Endothelial cell of umbilical vein (primary cell): ENCODE measurements around the gene OR2D2. TPM values are rescaled to one million over a fixed set of nuclear protein-coding genes. Genes with fewer than 3 reads are reported as not detected.

ENCODE experiments used
- BruUV-seq: library from RNA; stranded (reverse); fragments of 400-500 nt; replicated peaks from 2 replicates; lab custom pipeline; 2021; lab: Mats Ljungman, UMichigan
- CTCF ChIA-PET: fragments of 300-600, 350-600 bp; sonication (Branson Sonifier 250); formaldehyde crosslinking; loops from one replicate; lab custom pipeline; 2021; ENCODE audit warnings: antibody characterized with exemption, inconsistent platforms; lab: Charles Lee
- POLR2A ChIA-PET: fragments of 300-600, 350-600 bp; sonication (Branson Sonifier 250); formaldehyde crosslinking; loops from one replicate; lab custom pipeline; 2021; ENCODE audit warnings: antibody characterized with exemption, inconsistent platforms; lab: Charles Lee
- DNase-seq: peaks from one replicate; pipeline ENCODE4 v3.0.0-alpha.2; 2011; ENCODE audit warnings: low read depth, low spot score
- FAIRE-seq: peaks from 2 replicates; lab custom pipeline; 2011; peaks lifted over from hg19 to GRCh38; lab: Jason Lieb, UNC
- H2AFZ ChIP-seq: 2 replicates; pipeline ENCODE4 v1.6.0; 2012; ENCODE audit warnings: low read depth, low read length, control low read depth, inconsistent platforms
- H3K27ac ChIP-seq: 2 replicates; pipeline ENCODE4 v1.5.1; 2011; ENCODE audit warnings: low read depth, mild to moderate bottlenecking, control low read depth, low read length, moderate library complexity; ENCODE audit not compliant: insufficient read depth
- H3K27me3 ChIP-seq, 2 experiments: 2 replicates each; pipeline versions ENCODE4 v1.6.0 to v1.6.1; 2011; ENCODE audit warnings: low read length in 2 of 2, mixed read lengths in 1 of 2; ENCODE audit not compliant: control insufficient read depth in 2 of 2, insufficient read depth in 2 of 2
- H3K36me3 ChIP-seq, 2 experiments: 2 replicates in 1 of 2; 3 replicates in 1 of 2; pipeline ENCODE4 v1.5.1; 2011; ENCODE audit warnings: low read length in 2 of 2, mild to moderate bottlenecking in 1 of 2, moderate library complexity in 1 of 2; ENCODE audit not compliant: control insufficient read depth in 2 of 2, insufficient read depth in 2 of 2; ENCODE audit errors: extremely low read depth in 1 of 2
- H3K4me1 ChIP-seq: 3 replicates; pipeline ENCODE4 v1.5.1; 2011; ENCODE audit warnings: mild to moderate bottlenecking, low read length; ENCODE audit not compliant: control insufficient read depth, insufficient read depth; ENCODE audit errors: extremely low read depth
- H3K4me2 ChIP-seq: 2 replicates; pipeline ENCODE4 v1.6.1; 2011; ENCODE audit warnings: low read length, control low read depth, mixed read lengths; ENCODE audit not compliant: insufficient read depth
- H3K4me3 ChIP-seq, 3 experiments: fragments of 200-600 bp in 1 of 3; sonication (generic), shearing (Covaris generic) in 1 of 3; replicated peaks in 1 of 3; 2 replicates each; pipeline ENCODE4 v1.5.1; 2011 to 2016; ENCODE audit warnings: control low read depth in 3 of 3, low read length in 3 of 3, mild to moderate bottlenecking in 2 of 3, inconsistent platforms in 1 of 3, low read depth in 1 of 3, moderate library complexity in 1 of 3; ENCODE audit not compliant: insufficient read depth in 1 of 3
- H3K79me2 ChIP-seq: 2 replicates; pipeline ENCODE4 v1.6.0; 2012; ENCODE audit warnings: low read length, inconsistent platforms; ENCODE audit not compliant: control insufficient read depth, insufficient read depth
- H3K9ac ChIP-seq: replicated peaks from 2 replicates; pipeline ENCODE3; 2011; ENCODE audit warnings: low read length, control low read depth; ENCODE audit not compliant: insufficient read depth; ENCODE audit errors: extremely low read depth
- H3K9me1 ChIP-seq: replicated peaks from 3 replicates; pipeline ENCODE4 v1.6.0; 2011; ENCODE audit warnings: mild to moderate bottlenecking, low read length; ENCODE audit not compliant: control insufficient read depth, insufficient read depth; ENCODE audit errors: extremely low read depth
- H3K9me3 ChIP-seq: replicated peaks from 2 replicates; pipeline ENCODE4 v1.5.1; 2012; ENCODE audit warnings: low read length, inconsistent platforms; ENCODE audit not compliant: control insufficient read depth, insufficient read depth
- H4K20me1 ChIP-seq: replicated peaks from 2 replicates; pipeline ENCODE3; 2011; ENCODE audit warnings: mild to moderate bottlenecking, low read length; ENCODE audit not compliant: control insufficient read depth, insufficient read depth; ENCODE audit errors: extremely low read depth
- CTCF ChIP-seq, 2 donors: IDR thresholded peaks; 1 replicate in 1 of 2; 2 replicates in 1 of 2; pipeline ENCODE4 v1.5.1; 2011; ENCODE audit warnings: low read length in 2 of 2, mild to moderate bottlenecking in 2 of 2, moderate library complexity in 2 of 2, control low read depth in 1 of 2, inconsistent platforms in 1 of 2, low read depth in 1 of 2; ENCODE audit not compliant: insufficient read depth in 1 of 2; ENCODE audit errors: extremely low read depth in 1 of 2
- EZH2 ChIP-seq: IDR thresholded peaks from 2 replicates; pipeline ENCODE4 v1.6.1; 2012; ENCODE audit warnings: borderline replicate concordance, low read depth, mild to moderate bottlenecking, moderate library complexity, low read length, inconsistent platforms; ENCODE audit not compliant: severe bottlenecking
- FOS ChIP-seq: IDR thresholded peaks from 2 replicates; pipeline ENCODE4 v1.6.1; 2011; ENCODE audit warnings: mild to moderate bottlenecking, low read length, moderate library complexity, borderline replicate concordance; ENCODE audit not compliant: insufficient read depth
- GATA2 ChIP-seq: IDR thresholded peaks from 2 replicates; pipeline ENCODE4 v1.7.0; 2011; ENCODE audit warnings: low read depth, mild to moderate bottlenecking, moderate library complexity, mixed read lengths, low read length; ENCODE audit not compliant: insufficient read length, insufficient read depth
- JUN ChIP-seq: IDR thresholded peaks from 2 replicates; pipeline ENCODE4 v1.6.1; 2011; ENCODE audit warnings: borderline replicate concordance, low read depth; ENCODE audit not compliant: insufficient read length, insufficient read depth
- MAX ChIP-seq: IDR thresholded peaks from 2 replicates; pipeline ENCODE4 v1.6.1; 2011; ENCODE audit not compliant: insufficient read depth, insufficient read length
- MYC ChIP-seq: IDR thresholded peaks from one replicate; pipeline ENCODE4 v1.6.1; 2011; ENCODE audit warnings: mild to moderate bottlenecking, low read depth, low read length
- POLR2A ChIP-seq: IDR thresholded peaks from 2 replicates; pipeline ENCODE4 v1.6.1; 2012; ENCODE audit warnings: low read depth, mild to moderate bottlenecking, control low read depth, low read length
- POLR2AphosphoS5 ChIP-seq: IDR thresholded peaks from 2 replicates; pipeline ENCODE4 v1.6.1; 2012; ENCODE audit warnings: low read depth, mild to moderate bottlenecking, control low read depth, low read length, moderate library complexity; ENCODE audit not compliant: insufficient read depth
- dilution Hi-C: fragments of 300-500 bp; cut with MboI; formaldehyde crosslinking; loops from one replicate; pipeline ENCODE4 v1.15.0; 2019; ENCODE audit warnings: low sequenced_read_pairs; ENCODE audit not compliant: extremely low pct_ligation_motif_present
- intact Hi-C: fragments of 100-400 bp; cut with micrococcal nuclease; formaldehyde crosslinking; loops from one replicate; pipeline ENCODE4 v1.10.0; 2022
- polyA plus RNA-seq, 4 experiments: library from polyadenylated mRNA; depleted of rRNA in 3 of 4; stranded (reverse) in 3 of 4; unstranded in 1 of 4; fragments of >200 nt; gene quantifications; 2 replicates each; pipeline versions ENCODE4 v1.2.1 to v1.2.3, GENCODE V29; 2011 to 2012; ENCODE audit warnings: missing spikeins in 1 of 4
- total RNA-seq: library from RNA; stranded (reverse); gene quantifications from 2 replicates; pipeline ENCODE4 v1.2.3, GENCODE V29; 2021

OR2D2 gene
- total and polyA plus RNA-seq, 2 donors (not counting 3 experiments of a cell fraction or from before 2014, with no cell fraction given), result 0.08 to 0.31 TPM

- no peak overlapping the region for H2AFZ ChIP-seq
- ChIA-PET CTCF (interaction anchor here (1.4 kb wide), 1 partner anchor 8 kb away, joined by 4 read pairs; the partner anchor contains the start of gene OR10A2), POLR2A (no interaction called here)
These were observed 21.0 kb downstream of the OR2D2 start for GRCh38 chr11:6871278-6871677.

More at GRCh38 chr11:6871278-6871677, 21.0 kb downstream of the OR2D2 start:
- dilution Hi-C loops, result no loop called here
- Histone ChIP-seq H3K4me2 (no peak overlapping the region), H3K9me3 (no peaks in the 10 kb centered on the region), H3K36me3 (no peaks in the 10 kb centered on the region), H3K4me1 (no peaks in the 10 kb centered on the region), H3K4me3 (no peak overlapping the region), H4K20me1 (no peaks in the 10 kb centered on the region), H3K9me1 (no peaks in the 10 kb centered on the region), H3K9ac (no peak overlapping the region), H3K79me2 (no peaks in the 10 kb centered on the region), H3K27me3 (peaks cover 0 to 3% of the 10 kb centered on the region in 2 experiments), H3K27ac (no peak overlapping the region)
- no peak for DNase-seq
- FAIRE-seq, result no peak
- intact Hi-C loops, result no loop called here
- TF ChIP-seq EZH2 (no peak), JUN (no peak), POLR2AphosphoS5 (no peak), MAX (no peak), FOS (no peak), GATA2 (no peak), MYC (no peak), CTCF (IDR thresholded peaks at IDR 0.05; ENCODE audit: extremely low read depth in 1 of 2, insufficient read depth in 1 of 2, low read depth in 1 of 2, low read length in 2 of 2) (no peak), POLR2A (no peak)
- BruUV-seq, result no TSS peak
